Lower leg skin (tissue), 3 donors: ENCODE measurements around the gene ATRX.

Source experiments
- CTCF ChIP-seq, 3 donors: fragments of 450-650 bp; IDR thresholded peaks; one replicate each; pipeline ENCODE4 v1.5.1; 2016; ENCODE audit warnings: antibody characterized with exemption in 3 of 3, mild to moderate bottlenecking in 3 of 3, moderate library complexity in 2 of 3
- POLR2A ChIP-seq, 2 donors: fragments of 450-650 bp; IDR thresholded peaks; one replicate each; pipeline ENCODE4 v1.6.1; 2016 to 2017; ENCODE audit warnings: antibody characterized with exemption in 2 of 2, mild to moderate bottlenecking in 1 of 2, moderate library complexity in 1 of 2

DNA sequence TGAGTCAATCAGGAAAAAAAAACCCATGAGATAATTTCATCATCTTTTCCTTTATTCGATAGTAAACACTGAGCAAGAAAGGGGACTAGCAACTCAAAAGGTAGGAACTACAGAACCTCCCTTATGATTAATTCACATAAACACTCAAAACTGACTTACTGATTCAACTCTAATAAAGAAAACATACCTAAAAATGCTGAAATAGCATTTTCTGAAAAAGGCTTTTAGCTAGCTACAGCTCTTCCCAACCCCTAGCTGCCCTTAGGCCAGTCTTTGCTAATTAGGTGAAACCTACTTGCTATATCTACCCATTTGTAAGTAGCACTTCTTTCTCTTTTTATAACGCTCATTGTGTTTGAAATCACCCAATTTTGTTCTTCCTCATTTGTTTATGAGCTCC lies 150.6 kb downstream of the ATRX start:
- no peak for TF ChIP-seq CTCF (IDR thresholded peaks at IDR 0.05)
- TF ChIP-seq POLR2A (IDR thresholded peaks at IDR 0.05) = no peak
